Keratinocyte (primary cell): ENCODE measurements around the gene RBM47. TPM values are rescaled to one million over a fixed set of nuclear protein-coding genes. Genes with fewer than 3 reads are reported as not detected.

Experiments used
- DNase-seq: peaks from one replicate; pipeline ENCODE4 v3.0.0-alpha.2; 2011; ENCODE audit warnings: low read depth, missing footprints, low spot score
- FAIRE-seq: peaks from 2 replicates; lab custom pipeline; 2011; peaks lifted over from hg19 to GRCh38; lab: Jason Lieb, UNC
- H2AFZ ChIP-seq: 2 replicates; pipeline ENCODE4 v1.6.0; 2012; ENCODE audit warnings: low read length, control low read depth, inconsistent platforms; ENCODE audit not compliant: control insufficient read depth
- H3K27ac ChIP-seq: 2 replicates; pipeline ENCODE4 v1.5.1; 2011; ENCODE audit warnings: low read length; ENCODE audit not compliant: control insufficient read depth, insufficient read depth
- H3K27me3 ChIP-seq: 3 replicates; pipeline ENCODE4 v1.6.0; 2011; ENCODE audit warnings: low read length; ENCODE audit not compliant: control insufficient read depth, insufficient read depth; ENCODE audit errors: extremely low read depth
- H3K36me3 ChIP-seq, 2 experiments: 2 replicates in 1 of 2; 3 replicates in 1 of 2; pipeline ENCODE4 v1.5.1; 2011; ENCODE audit warnings: low read length in 2 of 2, mild to moderate bottlenecking in 1 of 2; ENCODE audit not compliant: control insufficient read depth in 2 of 2, insufficient read depth in 2 of 2; ENCODE audit errors: extremely low read depth in 1 of 2
- H3K4me1 ChIP-seq: 3 replicates; pipeline ENCODE4 v1.5.1; 2011; ENCODE audit warnings: low read length; ENCODE audit not compliant: control insufficient read depth, insufficient read depth; ENCODE audit errors: extremely low read depth
- H3K4me2 ChIP-seq: 3 replicates; pipeline ENCODE4 v1.6.0; 2011; ENCODE audit warnings: low read depth, low read length; ENCODE audit not compliant: control insufficient read depth, insufficient read depth; ENCODE audit errors: extremely low read depth
- H3K4me3 ChIP-seq, 3 experiments: fragments of 200-600 bp in 1 of 3; sonication (generic) in 1 of 3; 2 replicates in 2 of 3; 3 replicates in 1 of 3; pipeline ENCODE4 v1.5.1; 2011 to 2016; ENCODE audit warnings: low read length in 3 of 3, mild to moderate bottlenecking in 3 of 3, control low read depth in 2 of 3, inconsistent platforms in 1 of 3, low read depth in 1 of 3, mixed read lengths in 1 of 3, mixed run types in 1 of 3, moderate library complexity in 1 of 3; ENCODE audit not compliant: control insufficient read depth in 2 of 3, insufficient read depth in 2 of 3; ENCODE audit errors: extremely low read depth in 1 of 3
- H3K79me2 ChIP-seq: 2 replicates; pipeline ENCODE4 v1.6.0; 2012; ENCODE audit warnings: low read length; ENCODE audit not compliant: control insufficient read depth, insufficient read depth
- H3K9ac ChIP-seq: 3 replicates; pipeline ENCODE4 v1.6.0; 2011; ENCODE audit warnings: low read length; ENCODE audit not compliant: control insufficient read depth, insufficient read depth; ENCODE audit errors: extremely low read depth
- H3K9me1 ChIP-seq: 3 replicates; pipeline ENCODE4 v1.6.0; 2011; ENCODE audit warnings: low read length; ENCODE audit not compliant: control insufficient read depth, insufficient read depth; ENCODE audit errors: extremely low read depth
- H3K9me3 ChIP-seq: 2 replicates; pipeline ENCODE4 v1.5.1; 2012; ENCODE audit warnings: low read depth, low read length; ENCODE audit not compliant: control insufficient read depth
- H4K20me1 ChIP-seq: 3 replicates; pipeline ENCODE4 v1.6.0; 2011; ENCODE audit warnings: low read length; ENCODE audit not compliant: control insufficient read depth, insufficient read depth; ENCODE audit errors: extremely low read depth
- CTCF ChIP-seq, 3 experiments: IDR thresholded peaks in 1 of 3; conservative IDR thresholded peaks in 1 of 3; optimal IDR thresholded peaks in 1 of 3; 2 replicates in 2 of 3; 3 replicates in 1 of 3; pipeline versions ENCODE3 to v1.5.1; 2011; ENCODE audit warnings: low read length in 3 of 3, mild to moderate bottlenecking in 3 of 3, moderate library complexity in 2 of 3, control low read depth in 1 of 3, inconsistent platforms in 1 of 3; ENCODE audit not compliant: insufficient read depth in 2 of 3; ENCODE audit errors: extremely low read depth in 1 of 3
- EZH2 ChIP-seq: IDR thresholded peaks from one replicate; pipeline ENCODE4 v1.6.1; 2012; ENCODE audit warnings: inconsistent platforms, mild to moderate bottlenecking, low read length, moderate library complexity
- dilution Hi-C: fragments of 300-500 bp; cut with MboI; formaldehyde crosslinking; loops from one replicate; pipeline ENCODE4 v1.7.0; 2020; ENCODE audit warnings: low sequenced_read_pairs; ENCODE audit not compliant: extremely low pct_ligation_motif_present
- polyA plus RNA-seq, 5 experiments: library from polyadenylated mRNA; depleted of rRNA in 3 of 5; stranded (reverse) in 3 of 5; stranded (forward) in 1 of 5; unstranded in 1 of 5; fragments of >200 nt; gene quantifications; 1 replicate in 1 of 5; 2 replicates in 3 of 5; 3 replicates in 1 of 5; pipeline versions ENCODE4 v1.2.1 to v1.2.3, GENCODE V29; 2011 to 2012; ENCODE audit warnings: missing spikeins in 2 of 5, low read depth in 1 of 5, low replicate concordance in 1 of 5

RBM47 gene
- polyA plus RNA-seq, 1 donor (not counting 4 experiments of a cell fraction or from before 2014, with no cell fraction given), result 6.9 TPM

GRCh38 chr4:40531636-40532023 is 98.0 kb downstream of the RBM47 start:
- H3K4me2 ChIP-seq, result no peak overlapping the region
- DNase-seq (no peak), FAIRE-seq (no peak)
- no peak overlapping the region for H3K27ac ChIP-seq
- H3K79me2 ChIP-seq, result no peaks in the 10 kb centered on the region
- no peaks in the 10 kb centered on the region for H3K27me3 ChIP-seq
- H3K4me1 ChIP-seq, result peaks cover 2% of the 10 kb centered on the region
- dilution Hi-C loops, result no loop called here
- H3K9ac ChIP-seq, result no peak overlapping the region
- H4K20me1 ChIP-seq, result no peaks in the 10 kb centered on the region
- H3K36me3 ChIP-seq, result no peaks in the 10 kb centered on the region
- TF ChIP-seq EZH2 (no peak), CTCF (optimal IDR thresholded peaks at IDR 0.05 in 1 of 3, IDR thresholded peaks at IDR 0.05 in 1 of 3, conservative IDR thresholded peaks at IDR 0.05 in 1 of 3; ENCODE audit: extremely low read depth in 1 of 3, insufficient read depth in 2 of 3, low read length in 3 of 3) (no peak)
- no peaks in the 10 kb centered on the region for H3K9me1 ChIP-seq
- no peak overlapping the region for H2AFZ ChIP-seq
- H3K4me3 ChIP-seq, result no peak overlapping the region
- H3K9me3 ChIP-seq, result no peaks in the 10 kb centered on the region

GRCh38 chr4:40530961-40531635 is 98.6 kb downstream of the RBM47 start:
- H3K4me3 ChIP-seq, result no peak overlapping the region
- H3K4me2 ChIP-seq, result no peak overlapping the region
- H3K27ac ChIP-seq, result no peak overlapping the region
- no peak overlapping the region for H3K9ac ChIP-seq
- DNase-seq (no peak), FAIRE-seq (peak; percentile 5)
- H3K27me3 ChIP-seq, result no peaks in the 10 kb centered on the region
- no peaks in the 10 kb centered on the region for H3K9me3 ChIP-seq
- H3K36me3 ChIP-seq, result no peaks in the 10 kb centered on the region
- H2AFZ ChIP-seq, result no peak overlapping the region
- H3K79me2 ChIP-seq, result no peaks in the 10 kb centered on the region
- no peaks in the 10 kb centered on the region for H3K9me1 ChIP-seq
- TF ChIP-seq EZH2 (no peak), CTCF (optimal IDR thresholded peaks at IDR 0.05 in 1 of 3, IDR thresholded peaks at IDR 0.05 in 1 of 3, conservative IDR thresholded peaks at IDR 0.05 in 1 of 3; ENCODE audit: extremely low read depth in 1 of 3, insufficient read depth in 2 of 3, low read length in 3 of 3) (no peak)
- no peaks in the 10 kb centered on the region for H4K20me1 ChIP-seq
- dilution Hi-C loops, result no loop called here
- peaks cover 6% of the 10 kb centered on the region for H3K4me1 ChIP-seq
